PC-3 (cell line): Measurements from ENCODE around the gene ABCG2. TPM values are rescaled to one million over a fixed set of nuclear protein-coding genes. Genes with fewer than 3 reads are reported as not detected.

Experiments used
- ATAC-seq: fragments of 200-7000 bp; cut with Tn5 transposase; 2 replicates; pipeline ENCODE4 v1.9.1; 2020; ENCODE audit warnings: mild to moderate bottlenecking, moderate library complexity
- BruUV-seq: library from RNA; stranded (reverse); fragments of 400-500 nt; replicated peaks from 2 replicates; lab custom pipeline; 2021; lab: Mats Ljungman, UMichigan
- CTCF ChIA-PET: fragments of 300-600 bp; sonication (Branson Sonifier 250); formaldehyde crosslinking; loops from one replicate; lab custom pipeline; 2022; ENCODE audit warnings: antibody characterized with exemption; lab: Charles Lee
- POLR2A ChIA-PET: fragments of 300-600 bp; sonication (Branson Sonifier 250); formaldehyde crosslinking; loops from one replicate; lab custom pipeline; 2022; ENCODE audit warnings: antibody characterized with exemption; ENCODE audit not compliant: unreplicated experiment; lab: Charles Lee
- DNase-seq: peaks from one replicate; pipeline ENCODE4 v3.0.0-alpha.2; 2015
- H2AFZ ChIP-seq: fragments of 300-600 bp; sonication (generic); 2 replicates; pipeline ENCODE4 v1.6.0; 2016; ENCODE audit warnings: antibody characterized with exemption, low read length
- H3F3A ChIP-seq: fragments of 300-600 bp; sonication (generic); one replicate; pipeline ENCODE4 v1.6.0; 2017; ENCODE audit warnings: antibody characterized with exemption, low read length, control low read depth, mild to moderate bottlenecking; ENCODE audit not compliant: unreplicated experiment
- H3K27ac ChIP-seq: fragments of 300-600 bp; sonication (generic); 2 replicates; pipeline ENCODE4 v1.5.1; 2016; ENCODE audit warnings: mild to moderate bottlenecking, low read length
- H3K27me3 ChIP-seq: fragments of 300-600 bp; sonication (generic); 2 replicates; pipeline ENCODE4 v1.6.1; 2016; ENCODE audit warnings: low read length, mixed read lengths
- H3K36me3 ChIP-seq: fragments of 300-600 bp; sonication (generic); 2 replicates; pipeline ENCODE4 v1.6.1; 2016; ENCODE audit warnings: low read depth, mixed run types, low read length, mixed read lengths
- H3K4me1 ChIP-seq: fragments of 300-600 bp; sonication (generic); 2 replicates; pipeline ENCODE4 v1.5.1; 2016; ENCODE audit warnings: low read length; ENCODE audit not compliant: insufficient read depth
- H3K4me2 ChIP-seq: fragments of 300-600 bp; sonication (generic); 2 replicates; pipeline ENCODE4 v1.6.0; 2016; ENCODE audit warnings: low read length
- H3K4me3 ChIP-seq: fragments of 300-600 bp; sonication (generic); 2 replicates; pipeline ENCODE4 v1.5.1; 2016; ENCODE audit warnings: mild to moderate bottlenecking, low read length, mixed read lengths
- H3K79me2 ChIP-seq: fragments of 300-600 bp; sonication (generic); 2 replicates; pipeline ENCODE4 v1.6.1; 2017; ENCODE audit warnings: low read length, mixed read lengths
- H3K9ac ChIP-seq: fragments of 300-600 bp; sonication (generic); 2 replicates; pipeline ENCODE4 v1.6.0; 2016; ENCODE audit warnings: mild to moderate bottlenecking, low read length
- H3K9me2 ChIP-seq: fragments of 300-600 bp; sonication (generic); replicated peaks from 2 replicates; pipeline ENCODE4 v1.6.1; 2016; ENCODE audit warnings: mixed run types, low read length, mixed read lengths
- H3K9me3 ChIP-seq: fragments of 300-600 bp; sonication (generic); 2 replicates; pipeline ENCODE4 v1.6.1; 2016; ENCODE audit warnings: low read length, mixed read lengths
- H4K20me1 ChIP-seq: fragments of 300-600 bp; sonication (generic); 2 replicates; pipeline ENCODE4 v1.6.1; 2016; ENCODE audit warnings: low read length, mixed read lengths
- CTCF ChIP-seq: fragments of 300-600 bp; sonication (generic); conservative IDR thresholded peaks from 2 replicates; pipeline ENCODE4 v1.5.1; 2017; ENCODE audit warnings: antibody characterized with exemption, low read depth, mild to moderate bottlenecking, low read length
- EZH2 ChIP-seq: fragments of 300-600 bp; sonication (generic); IDR thresholded peaks from one replicate; pipeline ENCODE4 v1.6.1; 2017; ENCODE audit warnings: antibody characterized with exemption, mild to moderate bottlenecking, low read length; ENCODE audit not compliant: unreplicated experiment
- EZH2phosphoT487 ChIP-seq: fragments of 300-600 bp; sonication (generic); IDR thresholded peaks from 2 replicates; pipeline ENCODE4 v1.6.1; 2018; ENCODE audit warnings: mild to moderate bottlenecking, antibody characterized with exemption, low read length, borderline replicate concordance
- intact Hi-C: fragments of 100-400 bp; cut with micrococcal nuclease; formaldehyde crosslinking; loops from 2 replicates; pipeline ENCODE4 v1.9.0; 2023
- total RNA-seq: library from RNA; depleted of rRNA; stranded (reverse); fragments of >200 nt; gene quantifications from 2 replicates; pipeline ENCODE4 v1.2.3, GENCODE V29; 2014

Gene ABCG2
- total RNA-seq, 1 experiment from 2014 or later: not detected

- Histone ChIP-seq H2AFZ (no peak overlapping the region), H3K79me2 (no peaks in the 10 kb centered on the region), H3K9me3 (no peaks in the 10 kb centered on the region), H3K9me2 (no peaks in the 10 kb centered on the region), H3F3A (no peaks in the 10 kb centered on the region), H4K20me1 (no peaks in the 10 kb centered on the region), H3K9ac (no peak overlapping the region), H3K4me3 (no peak overlapping the region), H3K36me3 (no peaks in the 10 kb centered on the region), H3K4me2 (no peak overlapping the region), H3K4me1 (peaks cover 4% of the 10 kb centered on the region; the same call in 1 of the 2 replicates), H3K27ac (no peak overlapping the region), H3K27me3 (no peaks in the 10 kb centered on the region)
- intact Hi-C loops: no loop called here
- BruUV-seq: no TSS peak
- ATAC-seq (no peak), DNase-seq (no peak)
- TF ChIP-seq CTCF: no peak
- TF ChIP-seq EZH2phosphoT487: no peak
- TF ChIP-seq EZH2: no peak
- CTCF ChIA-PET: interaction anchor here (0.6 kb wide), 1 partner anchor 559 kb away, joined by 4 read pairs; no protein-coding TSS in a partner anchor
- POLR2A ChIA-PET: no interaction called here
Observed at GRCh38 chr4:88207171-88207570, 48.7 kb upstream of the ABCG2 start.

GRCh38 chr4:88204882-88205281 is 46.4 kb upstream of the ABCG2 start:
- no peaks in the 10 kb centered on the region for H3K9me3 ChIP-seq
- no peaks in the 10 kb centered on the region for H3F3A ChIP-seq
- H2AFZ ChIP-seq: no peak overlapping the region
- peaks cover 4% of the 10 kb centered on the region; the same call in 1 of the 2 replicates for H3K4me1 ChIP-seq
- H3K27me3 ChIP-seq: no peaks in the 10 kb centered on the region
- BruUV-seq: no TSS peak
- H3K79me2 ChIP-seq: no peaks in the 10 kb centered on the region
- H3K36me3 ChIP-seq: no peaks in the 10 kb centered on the region
- no peak overlapping the region for H3K27ac ChIP-seq
- DNase-seq: peak; percentile 7
- no peak overlapping the region for H3K9ac ChIP-seq
- no peaks in the 10 kb centered on the region for H4K20me1 ChIP-seq
- H3K4me3 ChIP-seq: no peak overlapping the region
- no peak for ATAC-seq
- CTCF ChIA-PET: no interaction called here
- no peaks in the 10 kb centered on the region for H3K9me2 ChIP-seq
- POLR2A ChIA-PET: no interaction called here
- TF ChIP-seq CTCF (no peak), EZH2phosphoT487 (no peak), EZH2 (no peak)
- intact Hi-C loops: no loop called here
- H3K4me2 ChIP-seq: no peak overlapping the region

- Histone ChIP-seq H3K9me2 (no peaks in the 10 kb centered on the region), H2AFZ (no peak overlapping the region), H3K4me1 (peaks cover 4% of the 10 kb centered on the region; the same call in 1 of the 2 replicates), H3K79me2 (no peaks in the 10 kb centered on the region), H3K36me3 (no peaks in the 10 kb centered on the region), H4K20me1 (no peaks in the 10 kb centered on the region), H3K4me2 (no peak overlapping the region), H3K27ac (no peak overlapping the region), H3F3A (no peaks in the 10 kb centered on the region), H3K27me3 (no peaks in the 10 kb centered on the region), H3K4me3 (no peak overlapping the region), H3K9me3 (no peaks in the 10 kb centered on the region), H3K9ac (no peak overlapping the region)
- no TSS peak for BruUV-seq
- CTCF ChIA-PET: no interaction called here
- DNase-seq (no peak), ATAC-seq (no peak)
- POLR2A ChIA-PET: no interaction called here
- intact Hi-C loops: no loop called here
- TF ChIP-seq EZH2phosphoT487: no peak
- TF ChIP-seq EZH2: no peak
Observed at GRCh38 chr4:88202443-88202842, 44.0 kb upstream of the ABCG2 start.
